ENCODE data around the gene FOXQ1.

GRCh38 chr6:1296542-1296941 lies 15.4 kb upstream of the FOXQ1 start:
- no peak for TF ChIP-seq POLR2A (IDR thresholded peaks at IDR 0.05; ENCODE audit: low read depth, low read length)
- TF ChIP-seq SREBF2 (IDR thresholded peaks at IDR 0.05; ENCODE audit: low read length) = no peak
- TF ChIP-seq CTCF (IDR thresholded peaks at IDR 0.05 in 2 of 3, conservative IDR thresholded peaks at IDR 0.05 in 1 of 3; ENCODE audit: control insufficient read depth in 2 of 3, extremely low read depth in 1 of 3, insufficient read depth in 1 of 3, low read depth in 3 of 3, low read length in 3 of 3) = no peak
- TF ChIP-seq JUND (IDR thresholded peaks at IDR 0.05; ENCODE audit: low read depth, low read length) = no peak
- no peak for TF ChIP-seq REST (IDR thresholded peaks at IDR 0.05; ENCODE audit: low read depth, low read length)
- TF ChIP-seq EP300 (IDR thresholded peaks at IDR 0.05; ENCODE audit: borderline replicate concordance in 1 of 2, control insufficient read depth in 1 of 2, low read depth in 2 of 2, low read length in 2 of 2) = no peak
- TF ChIP-seq ATF3 (IDR thresholded peaks at IDR 0.05; ENCODE audit: borderline replicate concordance, extremely low read depth, low read depth, low read length) = no peak
- TF ChIP-seq ZBED1 (IDR thresholded peaks at IDR 0.05; ENCODE audit: borderline replicate concordance) = no peak
